Activated naive CD8-positive, alpha-beta T cell treated with anti-CD3 and anti-CD28 coated beads, Interleukin-2, amount 50 U/mL, for 24 hours (primary cell): ENCODE measurements around the gene DOK5.

ENCODE experiments used
- ATAC-seq: fragments of 150-1000 bp; cut with Tn5 transposase; one replicate; pipeline ENCODE4 v1.10.0; 2021
- DNase-seq: peaks from one replicate; pipeline ENCODE4 v3.0.0; 2021
- H3K27ac Mint-ChIP-seq: one replicate; pipeline ENCODE4 v1.8.0; 2021; ENCODE audit warnings: mild to moderate bottlenecking, mixed read lengths
- H3K27me3 Mint-ChIP-seq: one replicate; pipeline ENCODE4 v1.8.0; 2021; ENCODE audit warnings: mixed read lengths
- H3K36me3 Mint-ChIP-seq: one replicate; pipeline ENCODE4 v1.8.0; 2021; ENCODE audit warnings: low read depth, mixed read lengths
- H3K4me1 Mint-ChIP-seq: one replicate; pipeline ENCODE4 v1.8.0; 2021; ENCODE audit warnings: mixed read lengths
- H3K4me3 Mint-ChIP-seq: one replicate; pipeline ENCODE4 v1.8.0; 2021; ENCODE audit warnings: mild to moderate bottlenecking, moderate library complexity, mixed read lengths
- H3K9me3 Mint-ChIP-seq: one replicate; pipeline ENCODE4 v1.8.0; 2021; ENCODE audit warnings: mixed read lengths

DOK5 gene

DNA sequence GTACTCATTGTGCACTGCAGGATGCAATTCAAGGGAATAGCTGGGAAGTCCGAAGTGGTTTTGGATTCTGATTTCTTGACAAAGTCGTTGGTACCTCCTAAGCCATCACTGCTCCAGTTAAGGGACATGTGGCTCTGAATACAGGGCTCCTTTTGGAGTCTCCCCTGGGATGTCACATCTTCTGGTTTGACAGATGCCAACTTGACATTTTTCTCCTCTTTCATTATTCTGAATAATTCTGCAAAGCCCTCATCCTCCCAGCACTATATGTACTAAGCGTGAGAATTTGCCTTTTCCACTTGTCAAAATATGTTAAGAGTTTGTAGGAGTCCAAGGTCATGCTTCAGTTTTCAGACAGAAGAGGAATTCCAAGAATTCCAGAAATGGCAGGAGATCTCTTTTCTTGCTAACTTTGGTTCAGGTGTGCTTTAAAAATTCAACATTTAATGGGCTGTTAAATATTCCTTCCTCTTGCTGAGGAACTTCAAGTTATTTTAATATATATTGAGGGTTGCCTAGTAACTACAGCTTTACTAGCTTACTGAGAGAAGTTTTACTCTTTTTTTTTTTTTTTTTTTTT is 38.7 kb downstream of the DOK5 start:
- DNase-seq = no peak
- H3K4me1 Mint-ChIP-seq = no peaks in the 10 kb centered on the region

DNA sequence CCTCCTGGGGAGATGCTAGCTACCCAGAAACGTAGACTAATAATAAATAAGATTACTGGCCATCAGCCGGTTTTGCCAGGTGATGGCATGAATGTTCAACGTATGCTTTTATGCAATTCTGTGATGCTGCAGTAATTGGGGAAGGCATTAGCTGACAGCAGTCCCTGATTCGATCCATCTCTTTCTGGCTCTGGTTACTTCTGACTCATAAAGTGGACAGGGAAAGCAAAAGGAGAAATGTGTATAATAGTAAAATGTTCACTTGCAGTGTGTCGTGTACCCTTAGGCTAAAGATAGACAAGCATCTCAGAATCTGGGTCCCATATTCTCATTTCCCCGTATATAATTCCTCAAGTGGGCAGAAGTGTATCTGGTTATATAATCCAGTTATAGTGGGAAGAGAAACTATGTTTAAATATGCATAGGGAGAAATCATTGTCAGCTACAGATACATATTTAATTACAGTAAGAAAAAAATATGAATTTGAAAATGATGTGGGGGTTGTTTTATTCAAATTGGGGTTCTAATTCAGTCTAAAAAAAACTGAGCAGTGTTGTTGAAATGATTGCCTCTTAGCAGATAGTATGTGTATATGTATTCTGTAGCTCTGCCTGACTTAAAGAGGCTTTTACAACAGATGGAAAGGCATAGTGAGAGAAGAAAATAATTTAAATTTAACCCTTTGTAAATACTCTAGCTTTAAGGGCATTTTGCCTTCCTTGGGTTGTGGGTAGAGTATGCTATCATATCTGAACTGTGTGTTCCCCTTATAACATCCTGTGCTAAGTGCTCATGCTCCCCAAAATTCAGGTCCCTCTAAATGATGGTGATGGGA is 40.6 kb downstream of the DOK5 start:
- H3K4me1 Mint-ChIP-seq = no peaks in the 10 kb centered on the region
- ATAC-seq (no peak), DNase-seq (no peak)
- no peak overlapping the region for H3K27ac Mint-ChIP-seq
- H3K36me3 Mint-ChIP-seq = peaks cover 1% of the 10 kb centered on the region
- H3K27me3 Mint-ChIP-seq = peaks cover 2% of the 10 kb centered on the region
- H3K4me3 Mint-ChIP-seq = no peak overlapping the region
- H3K9me3 Mint-ChIP-seq = peaks cover 6% of the 10 kb centered on the region

More for the DNA sequence above, 38.7 kb downstream of the DOK5 start:
- no peak for ATAC-seq
- Mint-ChIP-seq H3K4me3 (no peak overlapping the region), H3K9me3 (peaks cover 6% of the 10 kb centered on the region), H3K36me3 (peaks cover 1% of the 10 kb centered on the region), H3K27me3 (no peaks in the 10 kb centered on the region), H3K27ac (no peak overlapping the region)

DNA sequence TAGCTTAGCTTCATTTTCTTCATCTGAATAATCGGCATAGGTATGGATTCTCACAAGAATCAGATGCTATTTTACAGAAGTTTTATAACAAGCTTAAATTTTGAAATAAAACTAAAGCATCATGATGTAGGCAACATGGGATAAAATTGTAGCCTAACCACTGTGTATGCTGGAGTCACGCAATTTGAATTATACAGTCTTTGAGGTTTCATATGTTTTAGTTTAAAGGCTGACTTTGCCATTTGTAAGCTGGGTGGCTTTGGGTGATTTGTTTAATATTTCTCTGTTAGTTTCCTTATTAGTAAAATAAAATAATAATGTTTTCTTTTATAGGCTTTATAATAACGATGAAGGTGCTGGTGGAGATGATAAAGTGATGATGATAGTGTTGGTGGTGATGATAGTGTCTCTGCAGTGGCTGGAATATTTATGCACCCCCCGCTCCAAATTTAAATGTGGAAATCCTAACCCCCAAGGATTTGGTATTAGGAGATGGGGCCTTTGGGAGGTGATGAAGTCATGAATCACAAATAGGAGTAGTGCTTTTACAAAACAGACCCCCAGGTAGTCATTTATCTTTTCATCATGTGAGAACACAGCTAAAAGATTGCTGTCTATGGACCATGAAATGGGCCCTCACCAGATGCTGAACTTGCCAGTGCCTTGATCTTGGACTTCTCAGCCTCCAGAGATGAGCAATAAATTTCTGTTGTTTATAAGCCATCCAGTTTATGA is 42.0 kb downstream of the DOK5 start:
- DNase-seq (no peak), ATAC-seq (no peak)
- Mint-ChIP-seq H3K27ac (no peak overlapping the region), H3K4me3 (no peak overlapping the region), H3K27me3 (peaks cover 2% of the 10 kb centered on the region), H3K9me3 (peaks cover 6% of the 10 kb centered on the region), H3K36me3 (peaks cover 1% of the 10 kb centered on the region), H3K4me1 (no peaks in the 10 kb centered on the region)

DNA sequence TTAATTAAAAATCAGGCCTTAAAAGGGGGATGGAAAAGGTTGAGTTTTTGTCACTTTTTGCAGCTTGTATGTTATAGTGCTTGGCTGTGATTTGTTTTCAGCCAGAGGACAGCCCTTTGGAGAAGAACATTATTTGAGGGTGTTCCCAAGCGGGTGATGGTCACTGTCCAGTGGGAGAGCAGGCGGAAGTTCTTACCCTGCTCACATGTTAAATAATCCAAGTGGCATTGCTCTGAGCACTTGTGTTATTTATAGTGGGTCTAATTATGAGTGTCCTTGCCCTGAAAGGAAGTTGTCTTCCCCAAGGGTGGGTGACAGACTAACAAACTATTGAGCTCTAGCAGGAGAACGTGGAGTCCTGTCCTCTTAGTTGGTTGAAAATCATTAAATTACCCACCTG is 49.5 kb downstream of the DOK5 start:
- H3K9me3 Mint-ChIP-seq = no peaks in the 10 kb centered on the region
- H3K4me3 Mint-ChIP-seq = no peak overlapping the region
- no peak for ATAC-seq
- peaks cover 2% of the 10 kb centered on the region for H3K27me3 Mint-ChIP-seq
- H3K27ac Mint-ChIP-seq = no peak overlapping the region
- no peaks in the 10 kb centered on the region for H3K36me3 Mint-ChIP-seq
- DNase-seq = no peak
- no peaks in the 10 kb centered on the region for H3K4me1 Mint-ChIP-seq

DNA sequence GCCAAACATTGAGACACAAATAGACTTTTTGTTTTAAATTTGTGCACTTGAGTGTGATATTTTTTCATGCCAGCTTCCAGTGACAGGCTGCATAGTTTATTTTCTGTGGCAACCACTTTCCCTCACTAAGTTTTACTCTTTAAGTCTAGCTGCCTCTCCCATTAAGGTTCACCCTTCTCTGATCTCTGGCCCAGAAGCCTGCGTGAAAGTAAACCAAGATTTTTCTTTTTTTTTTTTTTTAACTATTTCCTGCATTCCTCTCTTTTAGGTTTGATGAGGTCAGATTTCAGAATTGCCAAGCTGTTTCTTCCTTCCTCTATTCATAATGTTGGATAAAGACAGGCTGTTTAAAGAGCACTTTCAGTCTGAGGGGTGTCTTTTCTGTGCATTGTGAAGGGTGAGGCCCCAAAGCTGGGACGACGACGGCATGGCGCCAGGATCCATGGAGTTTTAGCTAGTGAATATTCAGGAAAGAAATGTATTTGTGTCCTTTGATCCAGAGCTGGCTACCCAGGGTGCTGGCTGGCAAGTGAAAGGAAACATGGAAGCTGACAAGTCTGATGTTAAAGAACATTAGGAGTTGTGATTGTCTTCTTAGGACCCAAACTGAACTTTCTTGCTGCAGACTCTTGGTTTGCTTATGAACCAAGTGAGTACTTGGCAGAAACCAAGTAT is 50.7 kb downstream of the DOK5 start:
- H3K36me3 Mint-ChIP-seq = no peaks in the 10 kb centered on the region
- DNase-seq (no peak), ATAC-seq (no peak)
- no peaks in the 10 kb centered on the region for H3K4me1 Mint-ChIP-seq
- no peaks in the 10 kb centered on the region for H3K9me3 Mint-ChIP-seq
- no peak overlapping the region for H3K4me3 Mint-ChIP-seq
- H3K27ac Mint-ChIP-seq = no peak overlapping the region
- no peaks in the 10 kb centered on the region for H3K27me3 Mint-ChIP-seq

DNA sequence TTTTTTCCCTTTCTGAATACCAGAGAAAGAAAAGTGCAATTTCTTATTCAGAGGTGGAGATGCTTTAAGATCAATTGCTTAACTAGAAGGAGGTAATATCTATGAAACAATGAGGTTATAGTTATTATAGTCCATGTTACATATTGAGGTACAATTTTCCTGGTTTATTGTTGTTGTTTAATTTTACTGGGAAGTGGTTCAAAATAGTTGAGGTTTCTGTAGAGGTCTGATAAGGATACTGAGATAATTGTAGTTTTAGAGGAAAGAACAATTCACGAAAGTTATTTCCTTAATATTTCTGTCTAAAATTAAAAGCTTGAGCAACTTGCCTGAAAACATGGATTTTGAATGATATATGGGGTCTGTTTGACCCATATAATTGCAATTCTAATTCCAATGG is 51.4 kb downstream of the DOK5 start:
- Mint-ChIP-seq H3K27me3 (no peaks in the 10 kb centered on the region), H3K4me1 (no peaks in the 10 kb centered on the region), H3K4me3 (no peak overlapping the region), H3K36me3 (no peaks in the 10 kb centered on the region), H3K27ac (no peak overlapping the region), H3K9me3 (no peaks in the 10 kb centered on the region)
- ATAC-seq (no peak), DNase-seq (no peak)

DNA sequence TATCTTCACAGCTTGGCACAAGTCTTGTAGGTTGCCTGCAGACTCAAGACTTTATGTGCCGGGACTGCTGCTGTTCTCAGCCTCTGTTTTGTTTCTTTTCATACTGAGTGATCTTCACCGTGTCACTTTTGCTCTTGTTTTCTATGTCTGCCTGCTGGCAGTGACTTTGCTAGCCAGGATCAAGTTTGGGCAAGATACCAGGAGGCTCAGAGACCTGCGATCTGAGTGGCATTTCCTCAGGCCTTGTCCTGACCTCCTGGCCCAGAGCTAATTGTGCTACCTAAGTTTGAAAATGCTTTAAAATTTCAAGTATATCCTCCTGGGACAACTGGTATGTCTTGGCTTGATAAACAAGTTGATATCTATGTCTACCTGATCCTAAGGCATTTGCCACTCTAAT is 57.2 kb downstream of the DOK5 start:
- no peak overlapping the region for H3K27ac Mint-ChIP-seq
- no peak overlapping the region for H3K4me3 Mint-ChIP-seq

DNA sequence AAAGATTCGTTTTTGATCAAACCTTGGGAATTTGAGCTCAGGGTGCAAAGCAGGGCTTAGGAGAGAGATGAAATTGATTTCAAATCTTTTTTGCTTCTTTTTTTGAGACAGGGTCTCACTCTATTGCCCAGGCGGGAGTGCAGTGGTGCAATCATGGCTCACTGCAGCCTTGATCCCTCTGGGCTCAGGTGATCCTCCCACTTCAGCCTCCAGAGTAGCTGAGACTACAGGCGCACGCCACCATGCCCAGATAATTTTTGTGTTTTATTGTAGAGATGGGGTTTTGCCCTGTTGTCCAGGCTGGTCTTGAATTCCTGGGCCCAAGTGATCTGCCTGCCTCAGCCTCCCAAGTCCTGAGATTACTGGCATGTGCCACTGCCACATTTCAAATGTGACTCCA is 58.7 kb downstream of the DOK5 start:
- peaks cover 3% of the 10 kb centered on the region for H3K36me3 Mint-ChIP-seq
- ATAC-seq (no peak), DNase-seq (no peak)
- peaks cover 13% of the 10 kb centered on the region for H3K9me3 Mint-ChIP-seq
- no peak overlapping the region for H3K27ac Mint-ChIP-seq
- H3K27me3 Mint-ChIP-seq = no peaks in the 10 kb centered on the region
- no peaks in the 10 kb centered on the region for H3K4me1 Mint-ChIP-seq
- no peak overlapping the region for H3K4me3 Mint-ChIP-seq

More for the DNA sequence above, 57.2 kb downstream of the DOK5 start:
- DNase-seq (no peak), ATAC-seq (no peak)
- Mint-ChIP-seq H3K27me3 (no peaks in the 10 kb centered on the region), H3K36me3 (peaks cover 3% of the 10 kb centered on the region), H3K4me1 (no peaks in the 10 kb centered on the region), H3K9me3 (peaks cover 4% of the 10 kb centered on the region)

DNA sequence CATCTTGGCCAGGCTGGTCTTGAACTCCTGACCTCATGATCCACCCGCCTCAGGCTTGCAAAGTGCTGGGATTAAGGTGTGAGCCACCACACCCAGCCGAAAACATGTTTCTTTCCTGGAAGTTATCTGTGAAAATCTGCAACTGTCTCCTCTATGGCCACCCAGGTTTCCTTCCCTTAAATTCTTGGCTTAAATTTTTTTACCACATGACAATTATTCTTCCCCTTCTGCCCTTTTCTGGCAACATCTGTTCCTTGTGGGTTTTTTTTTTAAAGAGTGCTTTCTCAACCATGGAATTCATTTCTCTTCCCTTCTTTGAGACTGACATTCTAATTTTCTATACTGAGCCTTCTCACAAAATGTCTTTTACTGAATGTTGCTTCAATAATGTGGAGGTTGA is 59.6 kb downstream of the DOK5 start:
- no peak for DNase-seq
- Mint-ChIP-seq H3K36me3 (peaks cover 3% of the 10 kb centered on the region), H3K27me3 (no peaks in the 10 kb centered on the region), H3K27ac (no peak overlapping the region), H3K9me3 (peaks cover 18% of the 10 kb centered on the region), H3K4me1 (no peaks in the 10 kb centered on the region), H3K4me3 (no peak overlapping the region)
- ATAC-seq = no peak

DNA sequence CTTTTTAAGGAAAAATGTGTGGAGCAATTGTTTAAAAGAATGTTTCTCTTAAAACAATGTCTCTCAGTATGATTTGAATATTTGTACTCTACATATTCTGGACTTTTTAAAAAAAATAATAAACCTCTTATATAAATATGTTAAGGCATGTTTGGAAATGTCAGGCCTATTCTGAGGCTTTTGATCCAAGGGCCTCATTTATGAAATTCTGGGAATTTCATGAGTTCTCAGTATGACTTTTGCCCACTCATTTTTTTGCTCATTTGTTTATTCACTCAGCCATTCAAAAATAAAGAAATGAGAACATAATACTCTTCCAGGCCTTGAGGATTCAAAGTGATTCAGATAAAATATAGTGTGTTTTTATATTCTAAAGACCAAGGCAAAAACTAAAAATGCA is 60.4 kb downstream of the DOK5 start:
- no peak overlapping the region for H3K4me3 Mint-ChIP-seq
- no peaks in the 10 kb centered on the region for H3K27me3 Mint-ChIP-seq
- H3K4me1 Mint-ChIP-seq = no peaks in the 10 kb centered on the region
- H3K9me3 Mint-ChIP-seq = peaks cover 18% of the 10 kb centered on the region
- DNase-seq = no peak
- ATAC-seq = no peak
- peaks cover 3% of the 10 kb centered on the region for H3K36me3 Mint-ChIP-seq
- H3K27ac Mint-ChIP-seq = no peak overlapping the region

DNA sequence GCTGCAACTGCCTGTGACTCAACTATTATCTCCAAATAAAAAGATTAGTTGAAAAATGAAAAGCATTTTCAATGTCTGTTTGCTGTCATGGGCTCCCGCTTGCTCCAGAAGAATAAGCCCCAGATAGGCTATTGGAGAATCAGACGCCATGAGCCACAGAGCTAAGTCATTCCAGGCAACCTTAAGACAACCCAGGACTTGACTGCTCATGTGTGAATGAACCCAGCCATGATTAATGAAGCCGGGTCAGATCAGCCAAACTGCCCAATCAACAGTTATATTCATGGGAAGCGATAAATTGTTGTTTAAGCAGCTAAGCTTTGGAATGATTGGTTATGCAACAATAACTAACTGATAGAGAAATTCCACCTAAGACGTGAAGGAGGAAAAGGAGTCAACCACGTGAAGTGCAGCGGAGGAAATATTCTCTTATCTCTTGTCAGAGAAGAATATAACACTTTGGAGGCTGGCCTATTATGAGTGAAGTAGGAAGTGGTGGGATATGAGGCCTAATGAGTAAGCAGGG is 64.2 kb downstream of the DOK5 start:
- DNase-seq (no peak), ATAC-seq (no peak)
- H3K36me3 Mint-ChIP-seq = peaks cover 3% of the 10 kb centered on the region
- no peak overlapping the region for H3K4me3 Mint-ChIP-seq
- H3K4me1 Mint-ChIP-seq = no peaks in the 10 kb centered on the region
- peaks cover 22% of the 10 kb centered on the region for H3K9me3 Mint-ChIP-seq
- H3K27me3 Mint-ChIP-seq = peaks cover 2% of the 10 kb centered on the region
- no peak overlapping the region for H3K27ac Mint-ChIP-seq

DNA sequence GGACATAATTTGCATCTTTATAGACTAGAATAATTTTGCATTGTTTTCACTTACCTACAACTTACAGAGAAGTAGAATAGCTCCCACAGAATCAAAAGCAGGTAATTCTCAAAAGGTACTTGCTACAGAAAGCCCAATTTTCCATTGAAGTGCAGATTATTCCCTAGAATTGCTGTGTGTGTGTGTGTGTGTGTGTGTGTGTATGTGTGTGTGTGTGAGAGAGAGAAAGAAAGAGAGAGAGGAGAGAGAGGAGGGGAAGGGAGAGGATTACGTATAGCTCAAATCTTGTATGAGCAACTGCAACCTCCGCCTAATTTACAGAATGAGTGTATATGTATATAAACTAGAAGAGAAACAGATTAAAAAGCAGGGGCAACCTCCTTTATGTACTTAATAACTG is 68.0 kb downstream of the DOK5 start:
- H3K4me3 Mint-ChIP-seq = no peak overlapping the region
- no peaks in the 10 kb centered on the region for H3K4me1 Mint-ChIP-seq
- H3K27ac Mint-ChIP-seq = no peak overlapping the region

DNA sequence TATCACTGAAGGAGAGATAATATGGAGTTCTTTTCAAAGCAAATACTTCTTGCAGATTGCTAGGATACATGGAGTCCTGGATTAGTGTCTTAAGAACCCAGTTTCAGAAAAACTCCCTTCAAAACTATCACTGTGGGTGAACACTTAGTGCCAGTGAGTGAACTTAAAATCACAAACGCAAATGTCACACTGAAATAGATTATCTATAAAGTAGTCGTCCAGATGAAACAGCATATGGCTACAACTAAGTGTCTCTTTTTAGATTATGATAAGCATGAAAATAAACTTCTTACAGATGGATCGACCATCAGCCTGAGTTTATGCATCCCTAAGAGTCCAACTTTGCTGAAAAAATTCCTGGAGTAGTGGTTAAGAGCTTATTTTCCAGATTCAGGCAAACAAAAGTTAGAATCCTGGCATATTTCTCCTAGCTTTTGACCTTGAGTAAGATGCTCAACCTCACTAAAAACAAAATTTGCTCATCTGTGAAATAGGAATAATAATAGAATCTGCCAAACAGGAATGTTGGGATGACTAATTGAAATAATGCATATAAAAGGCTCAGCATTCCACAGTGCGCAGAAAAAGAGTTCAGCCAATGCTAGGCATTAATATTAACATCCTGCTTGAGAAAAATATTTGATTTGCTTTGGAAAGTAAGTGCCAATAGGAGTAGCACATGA is 70.4 kb downstream of the DOK5 start:
- DNase-seq (no peak), ATAC-seq (no peak)
- Mint-ChIP-seq H3K4me3 (no peak overlapping the region), H3K27ac (no peak overlapping the region), H3K4me1 (no peaks in the 10 kb centered on the region), H3K9me3 (peaks cover 4% of the 10 kb centered on the region), H3K36me3 (no peaks in the 10 kb centered on the region), H3K27me3 (peaks cover 2% of the 10 kb centered on the region)

More for the DNA sequence above, 68.0 kb downstream of the DOK5 start:
- ATAC-seq (no peak), DNase-seq (no peak)
- Mint-ChIP-seq H3K36me3 (no peaks in the 10 kb centered on the region), H3K27me3 (peaks cover 2% of the 10 kb centered on the region), H3K9me3 (peaks cover 13% of the 10 kb centered on the region)

DNA sequence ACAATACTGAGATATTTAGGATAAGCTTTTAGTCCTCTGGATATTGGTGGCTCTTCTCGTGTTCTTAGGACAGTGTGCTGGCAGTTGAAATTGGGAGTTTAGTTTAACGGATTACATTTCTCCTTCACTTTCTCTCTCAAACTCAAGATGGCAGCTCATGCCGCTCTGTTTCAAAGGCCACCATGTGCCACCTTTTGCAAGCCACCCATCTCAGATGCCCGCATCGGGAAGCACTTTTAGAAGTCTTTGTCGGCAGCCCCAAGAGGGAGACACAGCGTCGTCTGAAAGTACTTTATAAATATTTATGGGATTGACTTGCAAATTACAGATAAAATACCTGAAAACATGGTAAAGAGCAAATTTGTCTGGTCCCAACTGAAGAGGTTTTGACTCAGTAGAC is 73.5 kb downstream of the DOK5 start:
- Mint-ChIP-seq H3K4me1 (peaks cover 4% of the 10 kb centered on the region), H3K27me3 (peaks cover 2% of the 10 kb centered on the region), H3K36me3 (no peaks in the 10 kb centered on the region), H3K9me3 (no peaks in the 10 kb centered on the region), H3K4me3 (no peak overlapping the region), H3K27ac (no peak overlapping the region)
- DNase-seq = no peak
- ATAC-seq = no peak
